ENCODE results near the gene PSD. TPM values are rescaled to one million over a fixed set of nuclear protein-coding genes. Genes with fewer than 3 reads are reported as not detected.

The PSD gene
- total and polyA plus RNA-seq, 2 donors (not counting 3 experiments of a cell fraction or from before 2014, with no cell fraction given): 0.10 to 0.40 TPM

GRCh38 chr10:102467318-102467717 is 48.7 kb upstream of the PSD start:
- TF ChIP-seq, protein P1, sequence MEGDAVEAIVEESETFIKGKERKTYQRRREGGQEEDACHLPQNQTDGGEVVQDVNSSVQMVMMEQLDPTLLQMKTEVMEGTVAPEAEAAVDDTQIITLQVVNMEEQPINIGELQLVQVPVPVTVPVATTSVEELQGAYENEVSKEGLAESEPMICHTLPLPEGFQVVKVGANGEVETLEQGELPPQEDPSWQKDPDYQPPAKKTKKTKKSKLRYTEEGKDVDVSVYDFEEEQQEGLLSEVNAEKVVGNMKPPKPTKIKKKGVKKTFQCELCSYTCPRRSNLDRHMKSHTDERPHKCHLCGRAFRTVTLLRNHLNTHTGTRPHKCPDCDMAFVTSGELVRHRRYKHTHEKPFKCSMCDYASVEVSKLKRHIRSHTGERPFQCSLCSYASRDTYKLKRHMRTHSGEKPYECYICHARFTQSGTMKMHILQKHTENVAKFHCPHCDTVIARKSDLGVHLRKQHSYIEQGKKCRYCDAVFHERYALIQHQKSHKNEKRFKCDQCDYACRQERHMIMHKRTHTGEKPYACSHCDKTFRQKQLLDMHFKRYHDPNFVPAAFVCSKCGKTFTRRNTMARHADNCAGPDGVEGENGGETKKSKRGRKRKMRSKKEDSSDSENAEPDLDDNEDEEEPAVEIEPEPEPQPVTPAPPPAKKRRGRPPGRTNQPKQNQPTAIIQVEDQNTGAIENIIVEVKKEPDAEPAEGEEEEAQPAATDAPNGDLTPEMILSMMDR (IDR thresholded peaks at IDR 0.05; ENCODE audit: extremely low read depth in 1 of 2, insufficient read depth in 1 of 2, low read depth in 1 of 2, low read length in 2 of 2): no peak
- TF ChIP-seq FOS (IDR thresholded peaks at IDR 0.05; ENCODE audit: borderline replicate concordance, insufficient read depth, low read length) (no peak), MAX (IDR thresholded peaks at IDR 0.05; ENCODE audit: insufficient read depth, insufficient read length) (no peak), EZH2 (IDR thresholded peaks at IDR 0.05; ENCODE audit: borderline replicate concordance, low read depth, low read length, severe bottlenecking) (no peak), POLR2AphosphoS5 (IDR thresholded peaks at IDR 0.05; ENCODE audit: insufficient read depth, low read depth, low read length) (no peak), JUN (IDR thresholded peaks at IDR 0.05; ENCODE audit: borderline replicate concordance, insufficient read depth, insufficient read length, low read depth) (no peak), POLR2A (IDR thresholded peaks at IDR 0.05; ENCODE audit: low read depth, low read length) (no peak), MYC (IDR thresholded peaks at IDR 0.05; ENCODE audit: low read depth, low read length) (no peak), GATA2 (IDR thresholded peaks at IDR 0.05; ENCODE audit: insufficient read depth, insufficient read length, low read depth, low read length) (no peak)
- CTCF ChIA-PET: no interaction called here
- intact Hi-C loops (cut with micrococcal nuclease): no loop called here

More at GRCh38 chr10:102467318-102467717, 48.7 kb upstream of the PSD start:
- peaks cover 0 to 4% of the 10 kb centered on the region in 2 experiments for H3K27me3 ChIP-seq (ENCODE audit: control insufficient read depth in 2 of 2, insufficient read depth in 2 of 2, low read length in 2 of 2)
- H3K9me3 ChIP-seq (replicated peaks; ENCODE audit: control insufficient read depth, insufficient read depth, low read length): no peaks in the 10 kb centered on the region
- dilution Hi-C loops (cut with MboI; ENCODE audit: extremely low pct_ligation_motif_present, low sequenced_read_pairs): no loop called here
- H3K9ac ChIP-seq (replicated peaks; ENCODE audit: extremely low read depth, insufficient read depth, low read length): no peak overlapping the region
- POLR2A ChIA-PET: no interaction called here
- FAIRE-seq (no peak), DNase-seq (ENCODE audit: low read depth, low spot score) (no peak)
- H3K4me2 ChIP-seq (ENCODE audit: insufficient read depth, low read length): no peak overlapping the region
- no peak overlapping the region for H3K4me3 ChIP-seq (replicated peaks in 1 of 3; ENCODE audit: insufficient read depth in 1 of 3, low read depth in 1 of 3, low read length in 3 of 3)
- no peak overlapping the region for H3K27ac ChIP-seq (ENCODE audit: insufficient read depth, low read depth, low read length)
- H3K36me3 ChIP-seq (ENCODE audit: control insufficient read depth in 2 of 2, extremely low read depth in 1 of 2, insufficient read depth in 2 of 2, low read length in 2 of 2): no peaks in the 10 kb centered on the region
- no peak overlapping the region for H2AFZ ChIP-seq (ENCODE audit: low read depth, low read length)
- H4K20me1 ChIP-seq (replicated peaks; ENCODE audit: control insufficient read depth, extremely low read depth, insufficient read depth, low read length): no peaks in the 10 kb centered on the region
- no TSS peak for BruUV-seq (replicated peaks)
- no peaks in the 10 kb centered on the region for H3K79me2 ChIP-seq (ENCODE audit: control insufficient read depth, insufficient read depth, low read length)
- H3K9me1 ChIP-seq (replicated peaks; ENCODE audit: control insufficient read depth, extremely low read depth, insufficient read depth, low read length): no peaks in the 10 kb centered on the region
- no peaks in the 10 kb centered on the region for H3K4me1 ChIP-seq (ENCODE audit: control insufficient read depth, extremely low read depth, insufficient read depth, low read length)
